Measurements from ENCODE around the gene EIF2AK2.

EIF2AK2 gene

GRCh38 chr2:37098416-37099118 is 58.2 kb downstream of the EIF2AK2 start:
- DNase-seq: no peak

DNA sequence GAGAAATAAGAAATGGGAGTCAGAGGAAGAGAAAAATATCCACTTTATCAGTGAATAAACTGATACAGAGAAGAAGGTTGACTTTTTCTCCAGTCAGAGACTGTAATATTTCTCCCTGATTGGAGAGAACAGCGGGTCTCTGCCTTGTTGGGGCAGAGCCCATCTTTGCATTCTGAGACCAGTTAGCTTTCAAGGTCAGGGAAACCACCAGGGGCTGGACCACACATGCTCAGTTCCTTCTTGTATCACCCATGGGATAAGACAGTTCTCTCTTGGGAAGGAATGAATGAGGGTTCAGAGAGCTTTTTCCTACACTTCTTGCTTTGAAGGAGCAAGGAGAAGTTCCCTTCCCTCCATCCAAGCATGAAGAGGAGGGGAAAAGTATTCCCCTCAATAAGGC is 60.2 kb downstream of the EIF2AK2 start:
- no peak for DNase-seq

- DNase-seq: no peak
These were observed 64.9 kb downstream of the EIF2AK2 start for GRCh38 chr2:37091873-37092272.

DNA sequence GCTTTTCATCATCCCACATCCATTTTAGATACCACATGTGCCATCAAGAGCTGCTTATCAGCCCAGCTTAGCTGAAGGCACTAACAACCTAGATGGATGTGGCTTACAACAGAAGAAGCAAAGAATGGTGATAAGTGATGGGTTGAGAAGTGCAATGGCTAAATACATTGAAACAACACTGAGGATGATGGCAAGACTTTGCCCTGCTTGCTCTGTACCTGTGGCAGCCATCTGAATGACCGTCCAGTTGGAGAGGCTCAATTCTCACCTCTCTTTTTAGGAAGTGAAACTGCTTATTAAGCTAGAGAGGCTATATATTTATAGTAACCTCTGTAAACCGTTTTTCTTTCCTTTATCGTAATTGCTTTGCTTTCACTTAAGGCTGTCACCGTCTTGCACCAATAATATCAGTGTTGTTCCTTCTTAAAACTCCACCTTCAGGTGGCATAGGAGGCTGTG is 66.7 kb downstream of the EIF2AK2 start:
- no peak for DNase-seq

- no peak for DNase-seq
These were observed 71.0 kb downstream of the EIF2AK2 start for GRCh38 chr2:37085731-37086147.

DNA sequence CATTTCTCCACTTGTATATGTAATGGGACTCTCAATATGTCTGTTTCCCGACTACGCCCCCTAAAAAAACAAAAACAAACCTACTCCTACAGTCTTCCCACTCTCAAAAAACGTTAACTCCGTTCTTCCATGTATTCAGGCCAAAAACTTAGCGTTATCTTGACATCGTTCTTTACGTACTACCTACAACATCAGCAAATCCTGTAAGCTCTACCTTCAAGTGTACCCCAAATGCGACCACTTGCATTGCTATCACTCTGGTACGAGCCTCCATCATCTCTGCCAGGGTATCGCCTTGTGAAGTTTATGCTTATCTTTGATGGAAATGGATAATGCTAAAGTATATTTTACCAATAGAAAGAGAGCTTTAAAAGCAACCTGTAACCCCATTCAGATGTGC is 72.0 kb downstream of the EIF2AK2 start:
- no peak for DNase-seq

GRCh38 chr2:37083873-37084794 is 72.6 kb downstream of the EIF2AK2 start, which contains the start of the genes GPATCH11 and HEATR5B:
TSS of gene GPATCH11 (plus strand) at chr2:37084518. CDS start at chr2:37088382, 3,864 bp downstream.
TSS of gene HEATR5B (minus strand) at chr2:37084372. CDS start at chr2:37083414, 958 bp downstream.
- peak; percentile 98 for DNase-seq

DNA sequence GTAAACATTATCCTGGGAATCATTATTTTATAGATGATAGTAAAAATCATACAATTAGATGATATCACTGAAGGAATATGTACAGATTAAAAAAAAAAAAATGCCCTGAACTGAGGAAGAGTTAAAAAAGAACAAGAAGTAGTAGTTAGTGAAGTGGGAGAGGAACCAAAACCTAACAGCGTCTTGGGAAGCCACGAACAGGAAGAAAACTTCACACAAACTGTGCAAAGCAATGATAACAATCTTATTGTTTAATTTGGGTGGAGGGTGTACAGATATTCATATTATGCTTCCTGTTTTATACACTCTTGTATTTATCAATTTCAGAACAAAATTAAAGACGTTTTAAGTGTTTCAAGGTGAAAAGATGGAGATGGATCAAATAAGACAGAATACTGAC is 76.1 kb downstream of the EIF2AK2 start:
- no peak for DNase-seq

- no peak for DNase-seq
These were observed 76.5 kb downstream of the EIF2AK2 start for GRCh38 chr2:37080266-37080665.

GRCh38 chr2:37070931-37071330 is 85.8 kb downstream of the EIF2AK2 start:
- no peak for DNase-seq

DNA sequence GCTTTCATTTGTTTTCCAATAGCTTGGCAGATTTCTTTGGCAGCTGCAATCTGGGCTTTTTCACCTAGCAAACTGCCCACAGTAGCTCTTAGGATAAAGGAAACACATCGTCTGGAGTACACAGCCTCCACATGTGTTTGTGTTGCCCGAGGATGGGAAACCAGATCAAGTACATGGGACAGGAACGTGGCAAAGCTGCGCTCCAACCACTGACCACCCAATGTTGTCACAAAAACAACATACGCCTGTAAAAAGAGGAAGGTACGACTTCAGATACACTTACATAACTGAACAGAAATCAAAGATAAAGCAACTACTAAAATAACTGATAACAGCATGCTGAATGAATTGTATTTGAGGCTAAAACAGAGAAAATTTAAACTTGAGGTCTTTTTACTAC is 88.1 kb downstream of the EIF2AK2 start:
- DNase-seq: no peak

- no peak for DNase-seq
These were observed 95.0 kb downstream of the EIF2AK2 start for GRCh38 chr2:37061776-37062175.

GRCh38 chr2:37061013-37061711 is 95.6 kb downstream of the EIF2AK2 start:
- DNase-seq: no peak

DNA sequence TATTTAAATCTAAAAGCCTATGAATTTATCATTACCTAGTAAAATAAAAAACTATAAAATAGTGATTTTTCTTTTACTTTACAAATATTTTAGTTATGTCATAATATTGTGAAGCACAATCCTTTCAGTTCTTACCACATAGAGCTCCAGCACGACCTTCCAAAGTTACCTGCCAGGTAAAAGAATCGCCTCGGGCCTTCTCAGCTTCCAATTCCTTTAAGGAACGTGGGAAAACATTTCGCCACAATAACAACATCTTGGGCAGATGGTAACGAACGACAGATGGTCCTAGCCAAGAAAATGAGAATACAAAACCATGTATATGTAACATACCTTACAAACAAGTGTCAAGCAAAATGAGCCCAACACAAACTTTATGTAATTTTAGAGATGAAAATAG is 96.3 kb downstream of the EIF2AK2 start:
- DNase-seq: no peak

DNA sequence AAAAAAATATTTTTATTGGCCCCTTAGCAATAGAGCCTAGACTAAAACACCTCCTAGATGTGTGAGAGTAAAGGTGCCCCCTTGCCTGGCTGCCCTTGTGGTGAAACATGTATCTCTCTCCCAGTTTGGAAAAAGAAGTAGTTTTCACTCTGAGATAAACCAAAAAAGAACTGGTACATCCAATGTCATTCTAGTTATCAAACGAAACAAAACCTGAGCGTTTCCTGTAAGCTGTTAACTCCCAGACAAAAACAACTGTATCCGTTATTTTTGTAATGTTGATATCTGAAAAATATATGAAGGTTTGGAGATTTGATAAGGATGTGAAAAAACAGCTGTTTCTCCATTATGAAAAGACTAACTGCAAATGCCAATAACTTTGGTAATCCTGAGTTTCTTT is 96.9 kb downstream of the EIF2AK2 start:
- DNase-seq: no peak

GRCh38 chr2:37052600-37053332 is 104.0 kb downstream of the EIF2AK2 start:
- no peak for DNase-seq
